ENCODE measurements around the gene UBN1.

Gene UBN1

GRCh38 chr16:4904108-4904941, 57.0 kb downstream of the UBN1 start:
- no peak for DNase-seq (ENCODE audit: low read depth in 2 of 2)

- no peak for DNase-seq (ENCODE audit: low read depth in 2 of 2)
Measured at GRCh38 chr16:4904942-4905615, 57.8 kb downstream of the UBN1 start.

GRCh38 chr16:4908854-4909401, 61.6 kb downstream of the UBN1 start:
- no peak for DNase-seq (ENCODE audit: low read depth in 2 of 2)

GRCh38 chr16:4909825-4910224, 62.5 kb downstream of the UBN1 start:
- no peak for DNase-seq (ENCODE audit: low read depth in 2 of 2)

- DNase-seq (ENCODE audit: low read depth in 2 of 2): no peak
Measured at GRCh38 chr16:4910828-4911227, 63.5 kb downstream of the UBN1 start.

GRCh38 chr16:4911970-4912386, 64.7 kb downstream of the UBN1 start:
- DNase-seq (ENCODE audit: low read depth in 2 of 2): no peak

- DNase-seq (ENCODE audit: low read depth in 2 of 2): no peak
Measured at GRCh38 chr16:4913130-4913773, 66.0 kb downstream of the UBN1 start.

GRCh38 chr16:4913774-4914525, 66.7 kb downstream of the UBN1 start:
- DNase-seq (ENCODE audit: low read depth in 2 of 2): no peak

- no peak for DNase-seq (ENCODE audit: low read depth in 2 of 2)
Measured at GRCh38 chr16:4914528-4915225, 67.4 kb downstream of the UBN1 start.

- DNase-seq (ENCODE audit: low read depth in 2 of 2): no peak
Measured at GRCh38 chr16:4915226-4915761, 68.0 kb downstream of the UBN1 start.

GRCh38 chr16:4917117-4917516, 69.8 kb downstream of the UBN1 start:
- DNase-seq (ENCODE audit: low read depth in 2 of 2): no peak

- DNase-seq (ENCODE audit: low read depth in 2 of 2): no peak
Measured at GRCh38 chr16:4918781-4919251, 71.5 kb downstream of the UBN1 start.

GRCh38 chr16:4920826-4921225, 73.5 kb downstream of the UBN1 start:
- no peak for DNase-seq (ENCODE audit: low read depth in 2 of 2)

GRCh38 chr16:4922721-4923342, 75.6 kb downstream of the UBN1 start:
- DNase-seq (ENCODE audit: low read depth in 2 of 2): no peak

- no peak for DNase-seq (ENCODE audit: low read depth in 2 of 2)
Measured at GRCh38 chr16:4923853-4924252, 76.6 kb downstream of the UBN1 start.

- no peak for DNase-seq (ENCODE audit: low read depth in 2 of 2)
Measured at GRCh38 chr16:4924593-4925292, 77.5 kb downstream of the UBN1 start.

- DNase-seq (ENCODE audit: low read depth in 2 of 2): no peak
Measured at GRCh38 chr16:4925293-4925607, 78.0 kb downstream of the UBN1 start.

- no peak for DNase-seq (ENCODE audit: low read depth in 2 of 2)
Measured at GRCh38 chr16:4925791-4926190, 78.5 kb downstream of the UBN1 start.

GRCh38 chr16:4926928-4927327, 79.6 kb downstream of the UBN1 start:
- DNase-seq (ENCODE audit: low read depth in 2 of 2): no peak

- no peak for DNase-seq (ENCODE audit: low read depth in 2 of 2)
Measured at GRCh38 chr16:4927661-4928060, 80.4 kb downstream of the UBN1 start.
